ENCODE measurements around the gene TLR9. TPM values are rescaled to one million over a fixed set of nuclear protein-coding genes. Genes with fewer than 3 reads are reported as not detected.

Gene TLR9
- total RNA-seq, 1 donor from 2014 or later: not detected

- no peak overlapping the region for H3K4me3 ChIP-seq (ENCODE audit: low read depth, low read length)
- no peak for TF ChIP-seq CTCF (conservative IDR thresholded peaks at IDR 0.05; ENCODE audit: low read depth, low read length)
- DNase-seq (ENCODE audit: low read depth): no peak
Observed at GRCh38 chr3:52172262-52172757, 53.1 kb downstream of the TLR9 start.

DNA sequence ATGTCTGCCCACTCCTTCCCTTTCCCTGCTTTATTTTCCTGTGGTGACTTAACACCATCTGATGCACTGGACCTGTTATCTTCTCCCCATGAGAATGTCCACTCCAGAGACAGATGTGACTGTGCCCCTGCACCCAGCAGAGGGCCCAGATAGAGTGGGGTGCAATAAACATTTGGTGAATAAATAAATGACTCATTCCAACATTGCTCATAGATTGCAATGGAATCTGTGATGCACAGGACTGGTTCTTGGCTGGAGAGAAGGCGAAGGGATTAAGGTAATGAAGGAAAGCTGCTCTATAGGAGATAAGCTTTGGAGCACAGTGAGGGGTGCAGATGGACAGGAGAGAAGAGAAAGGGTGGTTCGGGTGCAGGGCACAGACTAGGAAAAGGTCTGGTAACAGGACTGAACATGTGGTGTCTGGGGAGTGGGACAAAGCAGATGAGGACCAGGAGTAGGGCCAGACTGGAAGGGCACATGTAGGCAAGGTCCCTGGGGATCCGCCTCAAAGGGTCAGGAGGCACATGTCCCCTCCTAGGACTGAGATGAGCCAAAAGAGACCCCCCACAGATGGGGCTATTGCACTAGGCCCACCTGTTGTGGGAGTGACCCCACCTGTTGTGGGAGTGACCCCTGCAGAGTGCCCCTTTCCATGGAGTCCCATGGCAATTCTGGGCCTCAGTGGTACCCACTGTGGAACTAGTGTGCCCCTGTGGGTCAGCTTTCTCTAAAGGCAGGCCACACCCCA, 53.8 kb downstream of the TLR9 start:
- TF ChIP-seq CTCF (conservative IDR thresholded peaks at IDR 0.05; ENCODE audit: low read depth, low read length): no peak
- H3K4me3 ChIP-seq (ENCODE audit: low read depth, low read length): no peak overlapping the region
- no peak for DNase-seq (ENCODE audit: low read depth)

Other genes starting within 250 kb of the TLR9 start
- gene ACY1, start 242.1 kb downstream of the TLR9 start, total RNA-seq: 85.7 and 95.8 TPM in 2 replicates
- 1,795 and 2,087 TPM in 2 replicates for gene RPL29, start 229.8 kb downstream of the TLR9 start, total RNA-seq
- gene DUSP7, start 169.1 kb downstream of the TLR9 start, total RNA-seq: 23.7 and 25.9 TPM in 2 replicates
- 15.7 and 35.6 TPM in 2 replicates for gene POC1A, start 71.2 kb downstream of the TLR9 start, total RNA-seq
- gene ALAS1, start 27.5 kb downstream of the TLR9 start, total RNA-seq: 56.3 and 71.5 TPM in 2 replicates
- gene TWF2, start 13.5 kb upstream of the TLR9 start, total RNA-seq: 154 and 189 TPM in 2 replicates
- gene PPM1M, start 20.1 kb upstream of the TLR9 start, total RNA-seq: 6.9 and 8.9 TPM in 2 replicates
- 38.4 and 61.6 TPM in 2 replicates for gene WDR82, start 53.0 kb upstream of the TLR9 start, total RNA-seq
- 11.9 and 17.6 TPM in 2 replicates for gene GLYCTK, start 62.2 kb upstream of the TLR9 start, total RNA-seq
- 0.29 and 0.51 TPM in 2 replicates for gene DNAH1, start 90.7 kb upstream of the TLR9 start, total RNA-seq
- gene BAP1, start 184.4 kb upstream of the TLR9 start, total RNA-seq: 67.8 and 88.7 TPM in 2 replicates
- gene PHF7, start 185.0 kb upstream of the TLR9 start, total RNA-seq: 5.8 and 7.3 TPM in 2 replicates
- 0.43 and 5.1 TPM in 2 replicates for gene SEMA3G, start 219.5 kb upstream of the TLR9 start, total RNA-seq
- 0.51 and 0.58 TPM in 2 replicates for gene TNNC1, start 228.4 kb upstream of the TLR9 start, total RNA-seq
- gene NISCH, start 230.0 kb upstream of the TLR9 start, total RNA-seq: 27.8 and 40.8 TPM in 2 replicates